Left lobe of liver (tissue), 2 donors: Measurements from ENCODE around the gene KRT72. TPM values are rescaled to one million over a fixed set of nuclear protein-coding genes. Genes with fewer than 3 reads are reported as not detected.

ENCODE experiments used
- ATAC-seq: fragments of 200-7000 bp; cut with Tn5 transposase; one replicate; pipeline ENCODE4 v1.9.1; 2020; ENCODE audit warnings: mild to moderate bottlenecking, moderate library complexity
- DNase-seq: peaks from one replicate; pipeline ENCODE4 v3.0.0-alpha.2; 2020; ENCODE audit warnings: low spot score
- total RNA-seq: library from RNA; stranded (reverse); gene quantifications from one replicate; pipeline ENCODE4 v1.2.1, GENCODE V29; 2021
- donor health status: DM: no; HTN: no; CAD: no; lungs with moderate emphysema.
- donor health status: DM: no; HTN: yes; CAD: no.

KRT72 gene
- total RNA-seq, 1 donor from 2014 or later = not detected

DNA sequence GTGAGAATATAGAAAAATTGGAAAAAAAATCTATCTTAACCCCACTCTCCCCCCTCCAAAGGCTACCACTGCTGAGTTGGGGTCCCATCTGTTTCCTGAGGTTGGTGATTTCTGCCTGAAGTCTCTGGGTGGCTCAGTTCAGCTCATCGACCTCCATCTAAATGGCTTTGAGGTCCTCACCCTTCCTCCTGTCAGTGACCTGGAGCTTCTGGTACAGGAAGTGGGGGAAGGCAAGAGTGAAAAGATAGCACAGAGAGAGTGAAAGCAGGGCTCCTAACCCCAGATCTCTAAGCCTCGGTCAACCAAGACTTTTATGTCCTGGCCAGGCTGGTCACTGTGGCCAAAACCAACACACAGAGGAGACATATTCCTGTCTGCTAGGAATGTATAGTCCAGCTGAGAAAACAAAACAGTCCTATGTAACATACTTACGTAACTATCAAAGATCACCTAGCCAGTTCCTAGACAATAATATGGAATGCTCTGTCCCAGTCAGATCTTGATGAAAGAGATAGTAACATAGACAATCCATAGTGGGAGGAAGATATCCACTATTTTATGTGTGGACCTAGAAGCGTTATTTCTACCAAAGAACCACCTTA lies 29.4 kb upstream of the KRT72 start:
- DNase-seq (peak; percentile 7), ATAC-seq (no peak)

DNA sequence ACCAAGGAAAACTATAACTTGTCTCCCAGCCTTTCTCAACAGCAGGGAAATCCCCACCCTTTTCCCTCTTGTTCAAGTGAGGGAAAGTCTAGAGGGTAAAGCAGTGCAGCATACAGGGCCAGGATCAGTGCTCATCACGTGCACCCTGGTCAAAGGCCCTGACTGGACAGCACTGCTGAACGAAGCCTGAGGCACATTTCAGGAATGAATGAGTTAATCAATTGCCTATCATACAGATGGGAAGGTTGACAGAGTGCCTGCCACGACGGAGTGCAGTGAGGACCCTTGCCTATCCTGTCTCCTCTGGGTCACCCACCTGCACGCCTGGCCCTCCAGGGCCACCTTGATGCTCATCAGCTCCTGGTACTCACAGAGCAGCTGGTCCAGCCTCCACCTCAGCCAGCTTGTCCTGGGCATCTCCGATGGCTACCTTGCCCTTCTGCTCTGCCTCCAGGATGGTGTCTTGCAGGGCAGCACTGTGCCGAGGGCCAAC lies 28.8 kb upstream of the KRT72 start:
- ATAC-seq = no peak
- peak; percentile 33 for DNase-seq

DNA sequence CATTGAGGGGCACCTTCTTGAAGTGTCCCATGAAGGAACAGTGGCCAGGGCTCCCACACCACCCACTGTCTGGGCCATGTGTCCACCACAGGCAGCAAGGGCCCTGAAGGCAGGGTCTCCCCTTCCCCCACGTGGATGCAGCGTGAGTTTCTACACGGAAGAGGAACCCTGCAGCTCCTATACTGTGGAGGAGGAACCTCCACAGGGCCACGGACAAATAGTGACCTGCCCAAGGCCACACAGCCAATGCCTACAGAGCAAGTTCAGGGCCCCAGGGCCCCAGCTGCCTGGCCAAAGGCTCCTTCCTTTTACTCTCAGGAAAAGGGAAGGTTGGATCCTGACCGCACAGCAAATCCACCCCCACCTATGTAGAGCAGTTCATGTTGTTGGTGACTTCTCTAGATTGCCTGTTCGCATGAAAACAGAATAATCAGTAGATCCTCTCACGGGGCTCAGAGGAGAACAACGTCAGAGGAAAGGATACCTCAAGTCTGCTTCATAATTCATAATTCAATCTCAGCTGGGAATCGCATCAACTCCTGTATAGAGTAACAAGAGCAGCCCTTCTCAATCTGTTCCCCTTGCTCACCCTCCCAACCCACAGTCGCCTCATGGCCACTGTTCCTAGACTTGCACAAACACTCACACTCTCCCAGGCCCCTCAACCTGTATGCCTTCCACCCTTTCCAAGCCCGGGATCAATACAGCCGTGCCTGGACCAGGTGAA lies 28.2 kb upstream of the KRT72 start:
- ATAC-seq (no peak), DNase-seq (peak; percentile 35)

GRCh38 chr12:52628841-52629240 lies 27.6 kb upstream of the KRT72 start:
- no peak for ATAC-seq
- DNase-seq = peak; percentile 21

- DNase-seq (peak; percentile 1), ATAC-seq (no peak)
These were observed 26.8 kb upstream of the KRT72 start for GRCh38 chr12:52628111-52628507.

DNA sequence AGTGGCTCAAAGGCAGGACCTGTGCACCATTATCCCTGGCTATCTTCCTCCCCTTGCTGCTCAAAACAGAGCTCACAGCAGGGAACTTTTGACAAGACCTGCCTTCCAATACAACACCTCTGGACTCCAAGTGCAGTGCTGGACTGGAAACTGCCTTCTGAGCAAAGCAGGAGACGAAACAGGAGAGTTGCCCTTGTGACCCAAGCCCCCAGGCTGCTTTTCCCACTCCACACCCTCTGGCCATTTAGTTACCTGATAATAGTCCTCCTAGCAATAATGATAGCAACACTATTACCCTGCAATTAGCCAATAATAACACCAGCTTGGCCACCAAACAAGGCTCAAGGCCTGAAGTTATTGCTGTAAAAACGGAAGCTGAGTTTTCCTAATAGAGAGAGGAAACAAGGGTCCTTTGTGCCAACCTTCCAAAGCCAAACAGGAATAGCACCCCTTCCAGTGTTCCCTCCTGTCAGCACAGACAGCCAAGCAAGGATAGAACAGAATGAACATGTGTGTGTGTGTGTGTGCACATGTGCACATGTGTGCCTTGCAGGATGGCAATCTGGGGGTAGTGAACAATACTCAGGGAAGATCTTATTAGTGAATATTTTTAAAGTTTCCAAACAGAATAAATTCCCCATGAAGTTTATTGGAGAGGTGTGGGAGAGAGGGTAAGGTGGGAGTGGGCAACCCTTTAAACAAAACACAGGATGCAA lies 26.3 kb upstream of the KRT72 start:
- DNase-seq (peak; percentile 11), ATAC-seq (no peak)

GRCh38 chr12:52622349-52622748 lies 21.1 kb upstream of the KRT72 start:
- DNase-seq (peak; percentile 10), ATAC-seq (no peak)

DNA sequence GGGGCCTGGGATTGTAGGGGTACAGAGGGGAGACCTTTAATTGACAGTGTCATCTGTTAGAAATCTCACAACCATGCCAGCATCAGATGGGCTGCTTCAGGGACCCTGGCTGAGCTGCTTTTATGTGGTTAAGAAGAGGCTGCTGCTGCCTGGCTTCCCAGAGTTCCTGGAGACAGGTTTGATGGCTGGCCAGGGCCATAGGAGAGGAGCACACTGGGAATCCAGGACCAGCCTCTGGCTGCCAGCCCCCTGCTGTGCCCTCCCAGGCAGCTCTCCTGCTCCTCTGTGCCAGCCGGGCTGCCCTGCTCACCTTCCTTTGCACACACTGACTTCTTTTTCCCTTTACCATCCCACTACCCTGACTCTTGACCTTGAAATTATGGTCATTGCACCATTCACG lies 17.6 kb upstream of the KRT72 start:
- ATAC-seq (no peak), DNase-seq (no peak)

- ATAC-seq = no peak
These were observed 17.0 kb upstream of the KRT72 start, which contains the start of gene KRT73 for GRCh38 chr12:52618216-52618615. Gene KRT73, minus strand, starts transcription at chr12:52618559. Its CDS starts 35 bp downstream, at chr12:52618524.

DNA sequence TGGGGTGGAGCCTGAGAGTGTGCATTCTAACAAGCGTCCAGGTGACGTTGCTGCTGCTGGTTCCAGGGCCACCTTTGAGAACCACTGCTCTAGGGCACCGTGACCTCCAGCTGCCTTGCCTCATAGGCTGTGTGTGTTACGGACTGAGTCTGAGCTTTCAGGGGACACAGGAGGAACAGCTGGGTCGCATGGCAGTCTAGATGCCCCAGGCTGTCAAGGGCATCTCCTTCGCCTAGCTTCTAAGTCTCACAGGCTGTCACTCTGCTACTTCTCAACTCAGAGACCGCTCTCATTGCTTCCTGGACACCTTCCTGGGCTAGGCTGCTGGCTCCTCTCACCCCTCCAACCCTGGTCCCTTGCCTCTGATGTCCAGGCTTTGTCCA lies 16.1 kb upstream of the KRT72 start:
- DNase-seq (no peak), ATAC-seq (no peak)

More at GRCh38 chr12:52618216-52618615, 17.0 kb upstream of the KRT72 start, which contains the start of gene KRT73:
- no peak for DNase-seq

- no peak for DNase-seq
- ATAC-seq = no peak
These were observed 15.6 kb upstream of the KRT72 start for GRCh38 chr12:52616680-52617402.

DNA sequence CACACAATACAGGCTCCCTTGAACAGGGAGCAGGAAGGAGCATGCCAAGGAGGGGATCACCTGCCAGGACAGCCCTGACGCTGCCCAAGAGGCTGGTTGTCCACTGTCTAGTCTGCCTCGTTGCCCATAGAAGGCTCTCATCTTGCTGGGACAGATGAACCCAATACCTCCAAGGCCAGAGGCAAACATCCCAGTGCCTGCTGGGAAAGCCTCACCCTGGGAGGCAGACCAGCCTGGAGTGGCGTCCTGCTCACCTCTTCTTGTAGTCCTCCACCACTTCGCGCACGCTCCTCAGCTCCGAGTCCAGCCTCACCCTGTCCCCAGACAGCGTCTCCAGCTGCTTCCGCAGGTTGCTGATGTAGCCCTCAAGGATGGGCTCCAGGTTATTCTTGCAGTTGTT lies 14.6 kb upstream of the KRT72 start:
- no peak for ATAC-seq
- no peak for DNase-seq

DNA sequence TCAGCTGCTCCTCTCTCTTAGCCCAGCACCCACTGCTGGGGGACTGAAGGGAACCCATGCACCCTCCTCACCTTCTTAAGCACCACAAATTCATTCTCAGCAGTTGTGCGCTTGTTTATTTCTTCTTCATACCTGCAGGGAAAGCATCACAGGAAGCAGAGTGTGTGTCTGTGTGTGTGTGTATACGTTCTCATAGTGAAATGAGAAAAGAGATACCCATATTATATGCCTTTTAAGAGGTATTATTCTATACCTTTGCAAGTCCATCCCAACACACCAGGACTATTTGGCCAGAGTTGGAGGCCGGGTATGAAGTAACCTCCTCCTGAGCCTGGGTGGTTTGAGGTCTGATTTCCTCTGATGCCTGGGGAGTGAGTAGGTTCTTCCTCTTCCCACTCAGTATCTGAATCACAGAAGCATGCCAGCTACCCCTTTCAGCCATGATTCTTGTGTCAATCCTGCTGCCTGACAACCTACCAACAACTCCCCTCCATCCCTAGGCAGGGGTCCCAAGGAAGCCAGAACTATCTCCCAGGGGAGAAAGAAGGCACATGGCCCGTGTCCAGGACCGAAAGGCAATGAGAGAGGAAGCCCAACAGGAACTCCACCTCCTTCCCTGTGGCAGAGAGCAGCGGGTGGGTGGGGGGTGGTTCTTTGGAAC lies 14.1 kb upstream of the KRT72 start:
- no peak for DNase-seq
- no peak for ATAC-seq

DNA sequence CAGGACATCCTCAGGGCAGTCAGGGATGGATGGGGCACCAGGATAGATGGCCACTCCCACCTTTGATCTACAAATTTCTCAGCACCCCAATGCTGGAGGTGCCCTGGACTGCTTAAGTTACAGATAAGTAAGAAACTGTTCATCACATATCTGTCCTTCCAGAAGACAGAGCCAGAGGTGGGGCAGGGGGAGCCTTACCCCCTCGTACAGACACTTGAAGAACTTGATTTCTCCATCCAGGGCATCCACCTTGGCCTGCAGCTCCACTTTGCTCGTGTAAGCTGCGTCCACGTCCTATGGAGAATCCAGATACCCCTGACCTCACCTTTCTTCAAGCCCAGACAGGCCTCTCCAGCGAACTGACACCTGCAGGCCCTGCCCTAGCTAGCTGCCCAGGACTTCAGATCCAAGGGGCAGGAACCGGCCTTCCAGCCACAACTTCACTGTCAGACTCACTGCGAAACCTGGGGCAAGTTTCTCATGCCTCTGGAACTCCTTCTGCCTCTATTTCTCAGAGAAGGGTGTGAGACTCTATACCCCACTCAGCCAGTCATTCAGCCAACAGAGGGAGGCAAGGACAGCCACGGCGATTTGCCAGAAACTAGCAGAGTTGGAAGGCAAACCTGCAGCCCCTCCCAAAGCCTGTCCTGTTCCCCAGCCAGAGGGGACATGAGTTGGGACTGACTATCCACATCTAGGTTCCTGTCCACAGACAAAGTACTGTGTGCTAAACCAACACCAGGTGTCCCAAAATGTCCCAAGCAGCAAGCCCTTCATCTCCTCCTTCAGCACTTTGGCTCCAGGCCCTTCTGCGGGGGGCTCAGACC lies 13.3 kb upstream of the KRT72 start:
- DNase-seq (no peak), ATAC-seq (no peak)

DNA sequence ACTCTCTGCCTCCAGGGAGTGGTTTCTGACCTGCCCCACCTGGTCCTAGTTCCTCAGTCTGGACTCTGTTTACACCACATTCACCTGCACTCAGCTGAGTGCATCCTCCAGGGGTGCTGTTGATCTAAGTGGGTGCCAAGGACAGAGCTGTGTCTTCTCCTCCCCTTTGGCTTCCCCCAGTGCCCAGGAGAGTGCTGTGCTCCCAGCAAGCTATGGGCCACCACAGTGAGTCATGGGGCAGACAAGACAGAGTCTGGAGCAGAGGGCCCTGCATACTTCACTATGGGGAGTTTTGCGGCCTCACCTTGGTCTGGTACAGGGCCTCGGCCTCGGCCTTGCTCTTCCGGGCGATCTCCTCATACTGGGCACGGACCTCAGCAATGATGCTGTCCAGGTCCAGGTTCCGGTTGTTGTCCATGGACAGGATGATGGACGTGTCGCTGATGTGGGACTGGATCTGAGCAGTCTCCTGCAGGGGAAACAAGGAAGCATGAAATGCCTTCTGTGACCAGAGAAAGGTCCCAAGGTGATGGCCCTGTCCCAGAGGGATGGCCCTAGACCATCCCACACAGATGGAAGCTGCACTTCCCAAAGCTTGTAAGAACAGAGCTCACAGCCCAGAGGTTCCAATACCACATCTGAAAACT lies 12.2 kb upstream of the KRT72 start:
- no peak for DNase-seq

GRCh38 chr12:52612431-52613383 lies 11.4 kb upstream of the KRT72 start:
- DNase-seq (no peak), ATAC-seq (no peak)

More for the DNA sequence above, 12.2 kb upstream of the KRT72 start:
- ATAC-seq = no peak

DNA sequence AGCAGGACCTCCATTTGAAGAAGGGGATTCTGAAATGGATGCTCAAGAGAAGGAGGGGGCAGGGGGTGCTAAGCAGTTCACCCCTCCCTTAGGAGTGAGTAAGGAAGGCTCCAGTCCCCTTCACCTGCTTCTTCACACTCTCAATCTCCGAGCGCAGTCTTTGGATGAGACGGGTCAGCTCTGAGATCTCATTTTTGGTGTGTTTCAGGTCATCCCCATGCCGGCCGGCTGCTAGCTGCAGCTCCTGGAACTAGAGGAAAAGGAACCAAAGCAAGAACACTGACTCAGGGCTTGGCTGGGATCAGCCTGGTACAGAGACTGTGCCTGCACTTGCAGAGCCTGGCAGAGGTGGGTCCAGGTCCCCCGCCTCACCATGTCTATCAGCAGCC lies 9.8 kb upstream of the KRT72 start:
- ATAC-seq = no peak
- DNase-seq = no peak
